ENCODE data around the gene FOXK1. TPM values are rescaled to one million over a fixed set of nuclear protein-coding genes. Genes with fewer than 3 reads are reported as not detected.
A peak's percentile ranks its signal among the peaks of the same experiment; 100 is the strongest.

The FOXK1 gene
- total and polyA plus RNA-seq, 8 donors, result 2.9 to 88.1 (median 21.6) TPM

- no peak overlapping the region for H3K4me3 ChIP-seq
- TF ChIP-seq POLR2A (IDR thresholded peaks at IDR 0.05) (no peak), CTCF (IDR thresholded peaks at IDR 0.05) (no peak), EP300 (IDR thresholded peaks at IDR 0.05) (no peak), POLR2AphosphoS5 (IDR thresholded peaks at IDR 0.05) (no peak)
- H3K27me3 ChIP-seq, result no peaks in the 10 kb centered on the region
- peaks cover 0 to 35% (median 20%) of the 10 kb centered on the region in 4 donors for H3K36me3 ChIP-seq
- H3K4me1 ChIP-seq, result peaks cover 18 to 68% (median 41%) of the 10 kb centered on the region in 4 donors
- WGBS, 5 donors, result 79 to 87% (median 83%) methylated on average over 26 to 30 of the region's 30 CpGs
- H3K9me3 ChIP-seq, result no peaks in the 10 kb centered on the region
- peak overlapping the region in 1 of 5 donors; percentile 24 for H3K27ac ChIP-seq
- intact Hi-C loops (cut with DNase I; ENCODE audit: low total_unique reads), result no loop called here
- no peak for DNase-seq
Observed at GRCh38 chr7:4722960-4723630, 41.0 kb downstream of the FOXK1 start.

GRCh38 chr7:4724648-4725013 is 42.5 kb downstream of the FOXK1 start:
- Histone ChIP-seq H3K27me3 (no peaks in the 10 kb centered on the region), H3K4me3 (peak overlapping the region; percentile 47 to 57 (median 52)), H3K27ac (peak overlapping the region; percentile 87 to 96 (median 93)), H3K4me1 (peaks cover 18 to 73% (median 50%) of the 10 kb centered on the region in 4 donors), H3K36me3 (peaks cover 0 to 39% (median 15%) of the 10 kb centered on the region in 4 donors), H3K9me3 (no peaks in the 10 kb centered on the region)
- WGBS, 5 donors, result 7 to 22% (median 16%) methylated on average over 5 to 6 of the region's 6 CpGs
- intact Hi-C loops (cut with DNase I; ENCODE audit: low total_unique reads), result no loop called here
- peak in 1 of 2 donors; percentile 63 for DNase-seq
- no peak for TF ChIP-seq EP300 (IDR thresholded peaks at IDR 0.05)
- no peak for TF ChIP-seq CTCF (IDR thresholded peaks at IDR 0.05)
- TF ChIP-seq POLR2AphosphoS5 (IDR thresholded peaks at IDR 0.05), result no peak
- TF ChIP-seq POLR2A (IDR thresholded peaks at IDR 0.05), result no peak

- Histone ChIP-seq H3K36me3 (peaks cover 0 to 40% (median 15%) of the 10 kb centered on the region in 4 donors), H3K4me3 (peak overlapping the region; percentile 47 to 57 (median 52))
Observed at GRCh38 chr7:4725014-4725849, 43.1 kb downstream of the FOXK1 start.

More at GRCh38 chr7:4725014-4725849, 43.1 kb downstream of the FOXK1 start:
- Histone ChIP-seq H3K4me1 (peaks cover 18 to 79% (median 52%) of the 10 kb centered on the region in 4 donors), H3K9me3 (no peaks in the 10 kb centered on the region), H3K27me3 (no peaks in the 10 kb centered on the region), H3K27ac (peak overlapping the region; percentile 87 to 96 (median 93))
- WGBS, 5 donors, result 1 to 13% (median 3%) methylated on average over 39 to 48 of the region's 48 CpGs
- peak; percentile 83 to 91 for DNase-seq
- TF ChIP-seq CTCF (IDR thresholded peaks at IDR 0.05) (no peak), POLR2AphosphoS5 (IDR thresholded peaks at IDR 0.05) (peak; percentile 16 to 68 (median 35)), EP300 (IDR thresholded peaks at IDR 0.05) (no peak)
- intact Hi-C loops (cut with DNase I; ENCODE audit: low total_unique reads), result no loop called here
